GM19395 (cell line): Measurements from ENCODE around the gene MX2.

ENCODE experiments used
- ATAC-seq: cut with Tn5 transposase; IDR thresholded peaks from one replicate; pipeline ENCODE4 v1.9.1; 2021; ENCODE audit warnings: mild to moderate bottlenecking, moderate library complexity; ENCODE audit not compliant: unreplicated experiment

MX2 gene

DNA sequence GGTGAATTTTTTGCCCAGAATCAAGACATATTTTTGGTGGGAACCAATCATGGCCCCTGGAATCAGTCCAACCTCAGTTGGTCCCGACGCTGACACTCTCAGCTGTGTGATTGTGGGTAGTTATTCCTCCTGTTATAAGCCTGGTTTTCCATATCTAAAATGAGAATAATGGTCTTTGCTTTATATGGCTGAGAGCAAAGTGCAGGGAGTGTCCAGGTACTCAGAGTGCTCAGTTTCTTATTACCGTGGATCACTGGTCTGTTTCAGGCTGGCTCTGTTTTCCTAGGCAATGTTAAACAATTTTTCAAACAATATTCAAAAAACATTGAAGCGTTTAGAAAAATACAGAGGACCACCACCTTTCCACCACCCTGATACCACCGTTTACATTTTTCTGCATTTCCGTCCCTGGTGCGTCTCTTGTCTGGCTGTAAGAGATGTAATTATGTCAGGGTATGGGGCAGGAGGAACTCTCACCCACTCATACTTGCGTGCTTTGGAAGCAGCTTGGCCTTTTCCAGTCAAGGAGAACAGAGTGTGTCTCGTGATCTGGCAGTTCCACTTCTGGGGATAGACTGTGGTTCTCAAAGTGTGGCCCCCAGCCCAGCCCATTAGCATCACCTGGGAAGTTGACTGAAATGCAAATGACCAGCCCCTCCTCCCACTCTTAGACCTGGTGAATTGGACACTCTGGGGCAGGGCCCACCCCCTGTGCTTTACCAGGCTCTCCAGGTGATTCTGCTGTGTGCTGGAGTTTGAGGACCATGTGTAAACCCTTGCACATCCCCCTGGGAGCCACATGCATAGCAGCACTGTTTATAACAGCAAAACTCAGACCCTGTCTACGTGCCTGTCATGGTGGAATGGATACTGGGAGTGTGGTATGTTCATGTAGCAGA lies 71.0 kb downstream of the MX2 start:
- ATAC-seq: no peak

DNA sequence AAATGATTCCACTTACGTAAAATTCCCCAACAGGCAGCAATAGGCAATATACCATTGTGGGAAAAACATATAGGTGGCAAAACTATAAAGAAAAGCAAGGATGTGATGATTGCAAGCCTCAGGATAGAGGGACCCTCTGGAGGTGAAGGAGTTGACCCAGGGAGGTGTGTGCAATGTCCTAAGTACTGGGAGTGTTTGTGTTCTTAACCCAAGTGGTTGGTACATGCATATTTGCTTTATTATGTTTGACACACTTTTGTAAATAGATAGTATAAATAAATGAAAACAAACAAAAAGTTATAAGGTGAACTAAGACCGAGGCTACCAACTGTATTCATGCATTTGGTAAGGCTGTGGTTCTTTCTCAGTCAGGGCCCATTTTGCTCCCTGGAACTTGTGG lies 71.7 kb downstream of the MX2 start:
- ATAC-seq: no peak

DNA sequence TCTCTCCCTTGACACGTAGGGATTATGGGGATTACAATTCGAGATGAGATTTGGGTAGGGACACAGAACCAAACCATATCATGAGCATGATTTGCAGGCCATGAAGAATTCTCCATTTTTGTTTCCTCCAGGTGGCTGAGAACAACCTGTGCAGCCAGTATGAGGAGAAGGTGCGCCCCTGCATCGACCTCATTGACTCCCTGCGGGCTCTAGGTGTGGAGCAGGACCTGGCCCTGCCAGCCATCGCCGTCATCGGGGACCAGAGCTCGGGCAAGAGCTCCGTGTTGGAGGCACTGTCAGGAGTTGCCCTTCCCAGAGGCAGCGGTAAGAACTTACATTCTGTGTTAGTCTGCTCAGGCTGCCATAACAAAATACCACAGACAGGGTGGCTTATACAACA lies 73.9 kb downstream of the MX2 start:
- no peak for ATAC-seq

DNA sequence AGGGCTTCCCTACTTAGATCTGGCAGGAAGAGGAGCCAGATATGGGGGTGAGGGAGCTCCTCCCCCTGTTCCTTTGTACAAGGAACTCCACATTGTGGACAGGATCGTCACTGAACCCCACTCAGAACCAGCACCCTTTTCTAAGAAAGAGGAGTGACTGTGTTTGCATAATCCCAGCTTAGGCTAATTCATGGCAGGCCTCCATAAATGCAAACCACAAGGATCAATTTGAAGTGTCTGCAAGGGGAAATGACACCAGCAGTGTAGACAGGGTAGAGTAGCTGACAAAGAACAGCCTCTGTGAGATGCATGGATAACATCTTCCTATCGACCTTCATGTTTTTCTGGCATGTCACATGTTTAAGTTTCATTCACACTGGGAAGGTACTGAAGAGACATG lies 75.9 kb downstream of the MX2 start:
- ATAC-seq: no peak

DNA sequence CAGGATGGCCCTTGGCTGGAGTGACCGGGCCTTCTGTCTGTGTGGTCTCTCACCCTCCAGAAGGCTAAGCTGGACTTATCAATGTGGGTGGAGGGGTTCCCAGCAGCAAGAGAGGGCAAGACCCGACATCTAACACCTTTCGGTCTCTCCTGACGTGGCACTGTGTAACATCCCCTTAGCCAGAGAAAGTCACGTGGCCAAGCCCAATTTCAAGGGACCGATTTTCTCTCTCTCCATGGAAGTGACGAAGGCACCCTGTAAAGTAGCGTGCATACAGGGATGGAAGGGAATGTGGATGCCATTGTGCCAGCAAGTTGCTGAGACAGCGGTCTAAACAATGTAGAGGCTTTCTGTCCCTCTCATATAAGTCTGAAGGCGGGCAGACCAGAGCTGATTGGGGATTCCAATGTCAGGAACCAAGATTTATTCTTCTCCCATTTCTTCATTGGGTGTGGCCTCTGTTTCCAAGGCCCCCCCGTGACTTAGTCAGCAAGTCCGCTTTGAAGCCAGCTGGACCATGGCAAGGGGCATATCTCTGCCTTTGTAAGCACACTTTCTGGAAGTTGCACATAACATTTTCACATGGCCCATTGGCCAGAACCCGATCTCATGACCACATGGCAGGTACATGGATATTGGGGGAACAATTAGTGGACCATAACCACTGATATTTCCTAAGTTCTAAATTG lies 76.7 kb downstream of the MX2 start:
- no peak for ATAC-seq

DNA sequence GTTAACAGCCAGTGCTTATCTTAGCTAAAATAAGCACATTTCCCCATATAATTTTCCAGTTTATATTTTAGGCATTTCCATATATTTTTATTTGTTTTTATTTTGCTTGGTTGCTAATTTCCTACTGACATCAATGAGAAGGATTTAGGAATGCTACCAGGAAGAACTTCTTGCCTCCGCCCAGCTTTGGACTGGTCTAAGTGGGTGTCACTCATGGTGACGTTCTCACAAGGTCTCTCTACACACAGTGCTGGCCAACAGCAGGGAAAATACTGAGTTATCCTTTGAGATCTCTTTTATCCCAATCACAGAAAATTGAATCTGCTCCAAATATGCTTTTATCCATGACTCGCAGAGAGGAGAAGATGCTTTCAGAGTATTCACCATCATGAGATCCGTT lies 77.4 kb downstream of the MX2 start:
- ATAC-seq: no peak

DNA sequence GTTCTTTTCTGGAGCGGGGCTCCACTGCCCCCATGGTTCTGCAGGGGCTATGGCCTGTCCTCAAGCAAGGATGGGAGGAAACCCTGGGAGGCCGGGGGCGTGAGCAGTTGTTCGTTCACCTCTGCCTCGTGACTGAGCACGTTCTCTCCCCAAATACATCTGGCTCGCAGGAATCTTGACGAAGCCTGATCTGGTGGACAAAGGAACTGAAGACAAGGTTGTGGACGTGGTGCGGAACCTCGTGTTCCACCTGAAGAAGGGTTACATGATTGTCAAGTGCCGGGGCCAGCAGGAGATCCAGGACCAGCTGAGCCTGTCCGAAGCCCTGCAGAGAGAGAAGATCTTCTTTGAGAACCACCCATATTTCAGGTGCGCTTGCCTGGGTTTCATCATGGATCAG lies 79.7 kb downstream of the MX2 start:
- no peak for ATAC-seq

DNA sequence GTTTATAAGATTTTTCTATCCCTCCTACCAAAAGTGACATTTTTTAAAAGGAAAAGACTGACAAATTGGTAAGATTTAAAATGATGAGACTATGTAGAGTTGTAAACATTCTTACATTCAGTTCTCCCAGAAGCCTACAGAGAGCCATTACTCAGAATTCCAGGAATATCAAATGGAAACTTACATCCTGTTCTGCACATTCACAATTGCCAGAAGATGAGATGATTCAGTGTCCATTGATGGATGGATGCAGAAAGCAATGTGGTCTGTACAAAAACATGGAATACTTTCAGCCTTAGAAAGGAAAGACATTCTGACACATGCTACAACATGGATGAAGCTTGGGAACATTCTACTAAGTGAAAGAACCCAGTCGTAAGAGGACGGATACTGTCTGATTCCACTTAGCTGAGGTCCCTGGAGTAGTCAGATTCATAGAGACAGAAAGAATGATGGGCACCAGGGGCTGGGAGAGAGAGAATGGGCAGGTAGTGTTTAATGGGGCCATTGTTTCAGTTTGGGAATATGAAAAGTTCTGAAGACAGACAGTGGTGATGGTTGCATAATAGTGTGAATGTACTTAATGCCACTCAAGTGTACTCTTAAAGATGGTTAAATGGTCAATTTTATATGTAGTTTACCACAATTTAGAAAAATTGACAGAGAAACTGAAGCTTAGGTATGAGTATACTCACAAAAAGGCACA lies 80.8 kb downstream of the MX2 start:
- no peak for ATAC-seq

DNA sequence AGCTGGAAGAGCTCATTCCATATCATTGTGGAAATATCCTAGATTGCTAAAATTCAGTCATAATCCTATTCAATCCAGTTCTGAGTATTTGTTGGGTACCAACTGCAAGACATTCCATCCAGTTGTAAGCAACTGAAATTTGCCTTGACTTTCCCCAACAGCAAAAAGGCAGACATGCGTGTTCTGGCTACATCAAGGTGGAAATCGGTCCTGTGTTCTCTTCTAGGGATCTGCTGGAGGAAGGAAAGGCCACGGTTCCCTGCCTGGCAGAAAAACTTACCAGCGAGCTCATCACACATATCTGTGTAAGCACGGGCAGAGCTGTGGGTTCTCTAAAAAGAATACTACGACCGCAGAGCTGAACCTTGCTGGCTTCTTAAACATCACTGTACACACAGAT lies 81.7 kb downstream of the MX2 start:
- ATAC-seq: no peak

DNA sequence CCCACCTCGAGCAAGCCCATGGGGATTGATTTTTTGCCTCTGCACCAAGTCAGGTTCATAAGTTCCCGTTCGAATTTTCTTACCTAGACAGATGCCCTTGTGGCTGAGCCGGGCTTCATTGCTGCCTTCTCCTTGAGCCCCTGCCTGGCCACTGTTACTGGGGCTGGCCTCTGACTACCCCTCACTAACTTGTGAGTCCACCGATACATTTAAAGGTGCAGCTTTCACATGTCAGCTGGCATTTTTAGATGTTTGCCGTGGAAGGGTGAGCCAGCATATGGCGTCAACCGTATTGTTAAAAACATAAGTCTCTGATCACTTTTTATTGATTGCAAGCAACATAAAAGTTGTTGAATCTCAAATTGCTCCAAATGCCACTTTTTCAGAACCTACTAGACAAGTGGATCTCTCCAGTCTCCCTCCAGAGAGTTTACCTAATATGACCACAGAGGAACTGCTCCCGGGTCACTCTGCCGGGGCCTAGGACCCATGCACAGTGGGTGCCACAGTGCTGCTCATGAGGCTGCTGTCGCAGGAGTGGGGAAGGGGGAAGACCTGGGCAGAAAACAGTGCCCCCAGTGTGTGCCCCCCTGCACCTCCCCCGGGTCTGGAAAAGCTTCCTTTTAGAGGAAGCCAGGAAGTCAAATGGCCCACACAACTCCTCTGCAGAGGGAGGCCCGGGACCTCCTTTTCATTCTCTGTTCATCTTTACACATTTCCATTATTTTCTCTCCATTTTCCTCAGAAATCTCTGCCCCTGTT lies 83.1 kb downstream of the MX2 start:
- no peak for ATAC-seq

DNA sequence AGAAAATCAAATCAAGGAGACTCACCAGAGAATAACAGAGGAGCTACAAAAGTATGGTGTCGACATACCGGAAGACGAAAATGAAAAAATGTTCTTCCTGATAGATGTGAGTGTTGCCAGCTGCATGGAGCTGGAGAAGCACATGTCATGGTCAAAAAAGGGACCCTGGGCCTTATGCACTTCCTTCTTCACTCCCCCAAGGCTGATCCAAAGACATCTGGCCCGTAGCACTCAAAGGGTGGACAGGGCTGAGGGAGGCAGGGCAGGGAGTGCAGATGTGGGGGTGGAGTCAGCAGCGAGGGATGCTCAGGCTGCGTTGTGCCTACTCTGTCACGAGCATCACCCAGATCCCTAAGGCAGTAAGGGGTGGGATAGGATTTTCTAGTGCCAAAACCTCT lies 83.6 kb downstream of the MX2 start:
- no peak for ATAC-seq

DNA sequence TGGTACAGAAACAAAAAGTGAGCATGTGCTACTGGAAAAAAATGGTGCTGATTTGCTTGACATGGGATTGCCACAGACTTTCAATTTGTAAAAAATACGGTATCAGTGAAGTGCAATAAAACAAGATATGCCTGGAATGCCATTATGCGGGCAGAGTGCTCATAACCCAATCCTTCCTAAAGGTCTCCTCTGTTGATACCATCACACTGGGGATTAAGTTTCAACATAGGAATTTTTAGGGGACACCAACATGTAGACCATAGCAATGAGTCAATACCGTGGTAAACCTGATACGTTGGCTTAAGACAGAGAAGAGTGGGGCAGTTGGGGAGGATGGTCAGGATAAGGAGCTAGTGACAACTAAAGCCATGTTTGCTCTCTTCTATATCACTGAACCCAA lies 84.8 kb downstream of the MX2 start:
- ATAC-seq: no peak

DNA sequence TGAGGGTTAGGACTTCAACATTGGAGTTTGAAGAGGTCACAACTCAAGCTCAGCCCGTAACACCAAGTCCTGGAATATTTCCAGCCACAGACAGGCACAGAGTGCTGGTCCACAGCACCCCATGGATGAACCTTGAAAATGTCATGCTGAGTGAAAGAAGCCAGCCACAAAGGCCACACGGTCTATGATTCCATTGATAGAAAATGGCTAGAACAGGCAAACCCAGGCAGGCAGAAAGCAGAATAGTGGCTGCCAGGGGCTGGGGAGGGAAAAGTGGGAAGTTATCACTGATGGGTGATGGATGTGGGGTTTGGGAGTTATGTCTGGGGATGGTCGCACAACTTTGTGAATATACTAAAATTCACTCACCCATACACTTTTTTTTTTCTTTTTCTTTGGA lies 85.5 kb downstream of the MX2 start:
- ATAC-seq: no peak

DNA sequence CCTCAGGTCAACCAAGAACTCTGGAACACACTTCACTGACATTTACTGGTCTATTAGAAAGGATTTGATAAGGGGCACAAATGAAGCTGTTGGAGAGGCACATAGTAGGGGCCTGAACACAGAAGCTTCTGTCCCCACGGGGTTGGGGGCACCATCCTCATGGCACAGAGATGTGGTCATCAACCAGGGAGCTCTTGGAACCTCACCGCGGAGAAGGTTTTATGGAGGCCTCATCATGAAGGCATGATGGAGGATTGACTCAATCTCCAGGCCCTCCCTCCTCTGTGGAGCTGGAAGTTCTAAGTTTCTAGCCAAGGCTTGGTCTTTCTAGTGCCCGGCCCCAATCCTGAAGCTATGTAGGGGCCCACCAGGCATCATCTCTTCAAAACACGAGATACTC lies 87.8 kb downstream of the MX2 start:
- ATAC-seq: no peak

DNA sequence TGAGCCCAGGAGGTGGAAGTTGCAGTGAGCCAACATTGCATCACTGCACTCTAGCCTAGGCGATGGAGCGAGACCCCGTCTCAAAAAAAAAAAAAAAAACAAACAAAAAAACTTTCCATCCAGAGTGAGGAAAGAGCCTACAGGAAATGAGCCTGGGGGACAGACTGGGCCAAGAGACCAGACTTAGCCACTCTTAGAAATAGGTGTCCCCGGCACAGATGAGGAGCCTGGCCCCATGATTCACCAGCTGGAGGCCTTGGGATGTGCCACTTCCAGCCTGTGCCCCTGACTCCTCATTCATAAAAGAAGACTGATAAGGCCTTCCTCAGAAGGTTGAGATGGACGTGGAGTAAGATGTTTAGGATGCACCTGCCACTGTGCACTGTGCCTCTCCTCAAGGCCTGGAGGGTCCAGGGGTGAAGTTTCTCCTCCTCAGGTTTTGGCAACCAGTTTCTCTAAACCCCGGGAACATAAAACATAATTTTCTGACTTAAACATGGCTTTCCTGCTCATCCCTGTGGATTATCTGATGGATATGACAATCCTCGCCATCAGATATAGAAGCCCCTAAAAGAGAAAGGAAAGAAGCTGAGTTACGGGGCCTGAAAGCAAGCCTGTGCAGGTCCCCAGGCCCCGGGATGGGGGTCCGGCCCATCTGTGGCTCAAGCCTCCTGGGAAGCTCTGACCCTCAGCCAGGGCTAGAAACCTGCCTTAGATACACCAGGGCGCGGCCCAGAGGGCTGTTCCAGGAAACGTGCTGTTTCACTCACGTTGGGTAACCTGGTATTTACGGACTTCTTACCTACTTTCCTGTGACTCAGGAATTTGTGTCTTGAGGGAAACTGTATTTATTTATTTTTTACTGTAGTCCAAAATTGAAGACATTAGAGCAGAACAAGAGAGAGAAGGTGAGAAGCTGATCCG lies 90.2 kb downstream of the MX2 start:
- no peak for ATAC-seq

DNA sequence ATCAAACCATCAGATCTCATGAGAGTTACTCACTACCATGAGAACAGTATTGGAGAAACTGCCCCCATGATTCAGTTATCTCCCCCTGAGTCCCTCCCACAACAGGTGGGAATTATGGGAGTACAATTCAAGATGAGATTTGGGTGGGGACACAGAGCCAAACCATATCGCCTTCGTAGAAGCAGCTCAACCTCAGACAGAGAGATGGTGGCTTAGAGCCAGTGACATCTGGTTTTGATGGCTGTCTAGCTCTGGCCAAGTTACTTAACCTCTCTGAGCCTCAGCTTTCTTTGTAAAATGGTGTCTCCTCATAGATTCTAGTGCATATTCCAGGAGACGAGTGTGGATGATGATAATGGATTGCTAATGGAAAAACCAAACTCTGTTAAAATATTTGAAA lies 91.4 kb downstream of the MX2 start:
- ATAC-seq: no peak

DNA sequence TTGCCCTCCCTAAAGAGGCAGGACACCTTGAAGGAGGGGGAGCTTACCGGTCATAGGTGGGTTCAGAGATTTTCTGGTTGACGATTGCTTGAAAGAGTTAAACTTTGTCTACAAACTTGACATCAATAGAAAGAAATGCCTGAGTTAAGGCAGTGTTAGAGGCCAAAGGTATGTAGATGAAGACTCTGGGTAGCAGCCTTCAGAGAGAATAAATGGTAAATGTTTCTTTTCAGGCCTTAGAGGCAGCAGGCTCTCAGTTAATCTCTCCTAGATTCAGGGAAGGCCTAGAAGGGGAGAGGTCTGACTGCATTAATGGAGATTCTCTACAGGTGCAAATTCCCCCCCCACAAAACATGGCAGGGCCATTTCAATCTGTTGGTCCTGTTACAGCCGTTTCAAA lies 91.9 kb downstream of the MX2 start:
- no peak for ATAC-seq

DNA sequence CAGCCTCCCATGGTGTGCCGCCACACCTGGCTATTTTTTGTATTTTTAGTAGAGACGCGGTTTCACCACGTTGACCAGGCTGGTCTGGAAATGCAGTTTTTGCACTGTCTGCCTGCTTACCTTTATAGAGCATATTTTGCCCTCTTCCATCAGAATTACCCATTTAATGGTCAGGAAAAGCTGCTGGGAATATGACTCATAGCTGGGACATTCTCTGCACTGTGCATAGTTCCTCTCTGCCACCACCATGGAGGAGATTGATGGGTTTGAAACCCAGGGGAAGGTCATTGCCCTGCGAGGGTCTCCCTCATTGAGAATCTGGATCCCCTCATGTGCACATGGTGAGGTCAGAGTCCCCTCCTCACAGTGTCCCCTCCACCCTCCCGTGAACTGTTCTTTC lies 96.3 kb downstream of the MX2 start:
- no peak for ATAC-seq

DNA sequence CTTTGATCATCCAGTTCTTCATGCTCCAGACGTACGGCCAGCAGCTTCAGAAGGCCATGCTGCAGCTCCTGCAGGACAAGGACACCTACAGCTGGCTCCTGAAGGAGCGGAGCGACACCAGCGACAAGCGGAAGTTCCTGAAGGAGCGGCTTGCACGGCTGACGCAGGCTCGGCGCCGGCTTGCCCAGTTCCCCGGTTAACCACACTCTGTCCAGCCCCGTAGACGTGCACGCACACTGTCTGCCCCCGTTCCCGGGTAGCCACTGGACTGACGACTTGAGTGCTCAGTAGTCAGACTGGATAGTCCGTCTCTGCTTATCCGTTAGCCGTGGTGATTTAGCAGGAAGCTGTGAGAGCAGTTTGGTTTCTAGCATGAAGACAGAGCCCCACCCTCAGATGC lies 96.7 kb downstream of the MX2 start:
- no peak for ATAC-seq
